BE2C (cell line): ENCODE results near the gene MSANTD4.

Source experiments
- DNase-seq: peaks from one replicate; pipeline ENCODE4 v3.0.0-alpha.2; 2020
- H3K27me3 ChIP-seq: fragments of 250-450 bp; sonication (Bioruptor Pico); 2 replicates; pipeline ENCODE4 v1.5.1; 2020; ENCODE audit warnings: mild to moderate bottlenecking
- H3K36me3 ChIP-seq: fragments of 250-450 bp; sonication (Bioruptor Pico); 2 replicates; pipeline ENCODE4 v1.5.1; 2020; ENCODE audit warnings: mild to moderate bottlenecking
- H3K4me1 ChIP-seq: fragments of 250-450 bp; sonication (Bioruptor Pico); 2 replicates; pipeline ENCODE4 v1.5.1; 2020
- H3K4me3 ChIP-seq: 2 replicates; pipeline ENCODE4 v1.5.1; 2011; ENCODE audit warnings: low read depth, low read length
- H3K9me3 ChIP-seq: fragments of 250-450 bp; sonication (Bioruptor Pico); 2 replicates; pipeline ENCODE4 v1.5.1; 2020
- TF ChIP-seq, protein P1 (sequence below): IDR thresholded peaks from 2 replicates; pipeline ENCODE4 v1.5.1; 2012; ENCODE audit warnings: mild to moderate bottlenecking, low read depth, low read length

Gene MSANTD4

GRCh38 chr11:106032861-106033260, 10.8 kb upstream of the MSANTD4 start:
- no peak overlapping the region for H3K4me3 ChIP-seq
- H3K9me3 ChIP-seq, result no peaks in the 10 kb centered on the region
- no peaks in the 10 kb centered on the region; the same call in 1 of the 2 replicates for H3K4me1 ChIP-seq
- no peak for DNase-seq
- TF ChIP-seq, protein P1, sequence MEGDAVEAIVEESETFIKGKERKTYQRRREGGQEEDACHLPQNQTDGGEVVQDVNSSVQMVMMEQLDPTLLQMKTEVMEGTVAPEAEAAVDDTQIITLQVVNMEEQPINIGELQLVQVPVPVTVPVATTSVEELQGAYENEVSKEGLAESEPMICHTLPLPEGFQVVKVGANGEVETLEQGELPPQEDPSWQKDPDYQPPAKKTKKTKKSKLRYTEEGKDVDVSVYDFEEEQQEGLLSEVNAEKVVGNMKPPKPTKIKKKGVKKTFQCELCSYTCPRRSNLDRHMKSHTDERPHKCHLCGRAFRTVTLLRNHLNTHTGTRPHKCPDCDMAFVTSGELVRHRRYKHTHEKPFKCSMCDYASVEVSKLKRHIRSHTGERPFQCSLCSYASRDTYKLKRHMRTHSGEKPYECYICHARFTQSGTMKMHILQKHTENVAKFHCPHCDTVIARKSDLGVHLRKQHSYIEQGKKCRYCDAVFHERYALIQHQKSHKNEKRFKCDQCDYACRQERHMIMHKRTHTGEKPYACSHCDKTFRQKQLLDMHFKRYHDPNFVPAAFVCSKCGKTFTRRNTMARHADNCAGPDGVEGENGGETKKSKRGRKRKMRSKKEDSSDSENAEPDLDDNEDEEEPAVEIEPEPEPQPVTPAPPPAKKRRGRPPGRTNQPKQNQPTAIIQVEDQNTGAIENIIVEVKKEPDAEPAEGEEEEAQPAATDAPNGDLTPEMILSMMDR, result no peak
- H3K36me3 ChIP-seq, result no peaks in the 10 kb centered on the region
- H3K27me3 ChIP-seq, result no peaks in the 10 kb centered on the region

- Histone ChIP-seq H3K9me3 (no peaks in the 10 kb centered on the region), H3K27me3 (no peaks in the 10 kb centered on the region), H3K36me3 (no peaks in the 10 kb centered on the region), H3K4me3 (no peak overlapping the region), H3K4me1 (no peaks in the 10 kb centered on the region; the same call in 1 of the 2 replicates)
- no peak for DNase-seq
- TF ChIP-seq, protein P1, result no peak
Observed at GRCh38 chr11:106031936-106032335, 9.9 kb upstream of the MSANTD4 start.

- Histone ChIP-seq H3K27me3 (no peaks in the 10 kb centered on the region), H3K9me3 (no peaks in the 10 kb centered on the region), H3K4me3 (no peak overlapping the region), H3K4me1 (no peaks in the 10 kb centered on the region; the same call in 1 of the 2 replicates), H3K36me3 (no peaks in the 10 kb centered on the region)
- TF ChIP-seq, protein P1, result no peak
- no peak for DNase-seq
Observed at GRCh38 chr11:106031202-106031810, 9.3 kb upstream of the MSANTD4 start.

DNA sequence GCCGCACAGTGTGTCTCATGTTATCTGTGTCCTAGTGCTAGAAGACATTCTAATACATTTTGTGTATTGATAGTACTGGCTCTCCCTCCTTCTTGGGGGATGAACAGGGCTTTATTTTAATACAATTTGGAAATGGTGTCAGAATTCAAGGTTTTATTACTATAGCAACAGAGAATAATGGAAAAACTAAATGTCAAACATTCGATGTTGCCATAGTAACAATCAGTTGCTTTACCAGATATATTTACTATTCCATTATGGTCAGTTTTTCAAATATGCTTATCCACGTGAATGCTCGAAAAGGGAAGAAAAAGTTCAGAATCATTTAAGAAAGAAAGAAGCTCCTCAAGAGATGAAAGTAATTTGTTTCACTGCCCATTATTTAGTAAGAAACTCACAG, 8.6 kb upstream of the MSANTD4 start:
- no peaks in the 10 kb centered on the region; the same call in 1 of the 2 replicates for H3K4me1 ChIP-seq
- TF ChIP-seq, protein P1, result no peak
- H3K4me3 ChIP-seq, result no peak overlapping the region
- no peaks in the 10 kb centered on the region for H3K36me3 ChIP-seq
- no peak for DNase-seq
- no peaks in the 10 kb centered on the region for H3K27me3 ChIP-seq
- H3K9me3 ChIP-seq, result no peaks in the 10 kb centered on the region

- Histone ChIP-seq H3K27me3 (no peaks in the 10 kb centered on the region), H3K9me3 (no peaks in the 10 kb centered on the region), H3K4me3 (peak overlapping the region; percentile 83), H3K4me1 (peaks cover 3% of the 10 kb centered on the region; the same call in 1 of the 2 replicates), H3K36me3 (no peaks in the 10 kb centered on the region)
- DNase-seq, result no peak
- TF ChIP-seq, protein P1, result no peak
Observed at GRCh38 chr11:106022795-106023275, 795 bp upstream of the MSANTD4 start.

GRCh38 chr11:106021181-106021966, 666 bp downstream of the MSANTD4 start:
- Histone ChIP-seq H3K4me1 (peaks cover 3% of the 10 kb centered on the region), H3K9me3 (no peaks in the 10 kb centered on the region), H3K27me3 (no peaks in the 10 kb centered on the region), H3K4me3 (peak overlapping the region; percentile 83), H3K36me3 (no peaks in the 10 kb centered on the region)
- DNase-seq, result no peak
- TF ChIP-seq, protein P1, result no peak
